Esophagus muscularis mucosa (tissue), 4 donors: ENCODE data around the gene DCP1A.

Experiments used
- CTCF ChIP-seq, 3 experiments: fragments of 200-600 bp in 2 of 3; fragments of 450-650 bp in 1 of 3; sonication (generic) in 2 of 3; IDR thresholded peaks; one replicate each; pipeline ENCODE4 v1.5.1; 2017 to 2019; ENCODE audit warnings: antibody characterized with exemption in 3 of 3, mild to moderate bottlenecking in 2 of 3, moderate library complexity in 1 of 3
- EP300 ChIP-seq: sonication (generic); formaldehyde crosslinking; IDR thresholded peaks from one replicate; pipeline ENCODE4 v1.6.1; 2017; ENCODE audit warnings: antibody characterized with exemption
- POLR2A ChIP-seq: fragments of 450-650 bp; IDR thresholded peaks from one replicate; pipeline ENCODE4 v1.6.1; 2017; ENCODE audit warnings: antibody characterized with exemption, moderate library complexity, mild to moderate bottlenecking, low read depth
- POLR2AphosphoS5 ChIP-seq, 2 donors: sonication (generic); formaldehyde crosslinking; IDR thresholded peaks; one replicate each; pipeline ENCODE4 v1.6.1; 2017; ENCODE audit warnings: antibody characterized with exemption in 2 of 2

- TF ChIP-seq POLR2AphosphoS5 (IDR thresholded peaks at IDR 0.05) (no peak), CTCF (IDR thresholded peaks at IDR 0.05) (no peak), POLR2A (no peak), EP300 (no peak)
Observed at GRCh38 chr3:53242155-53242554, 105.2 kb downstream of the DCP1A start.
